ENCODE results near the gene PRKAR2B.

GRCh38 chr7:107077699-107078516 lies 33.4 kb downstream of the PRKAR2B start:
- no peak for TF ChIP-seq CTCF (IDR thresholded peaks at IDR 0.05 in 2 of 3, conservative IDR thresholded peaks at IDR 0.05 in 1 of 3; ENCODE audit: borderline replicate concordance in 1 of 3, insufficient read depth in 1 of 3, low read depth in 2 of 3, low read length in 2 of 3)
- TF ChIP-seq EZH2phosphoT487 (IDR thresholded peaks at IDR 0.05; ENCODE audit: borderline replicate concordance) = no peak
- TF ChIP-seq POLR2A (IDR thresholded peaks at IDR 0.05; ENCODE audit: borderline replicate concordance, extremely low read depth, insufficient read depth, insufficient read length) = no peak
- TF ChIP-seq MAX (IDR thresholded peaks at IDR 0.05) = no peak
- TF ChIP-seq YY1 (IDR thresholded peaks at IDR 0.05; ENCODE audit: extremely low read depth, insufficient replicate concordance, low read depth, low read length) = no peak
- no peak for TF ChIP-seq REST (IDR thresholded peaks at IDR 0.05; ENCODE audit: low read depth)
- no peak for TF ChIP-seq EGR1 (IDR thresholded peaks at IDR 0.05; ENCODE audit: low read depth)
